ENCODE data around the gene CUL5.
"Not testable (repeated sequence)": the region's sequence is repeated elsewhere in the genome, so short reads cannot be mapped to it uniquely, and the experiment has no call there.

CUL5 gene

GRCh38 chr11:108117746-108118371 is 109.2 kb downstream of the CUL5 start:
- DNase-seq = peak; percentile 87

GRCh38 chr11:108120936-108121273 is 112.2 kb downstream of the CUL5 start:
- not testable (repeated sequence) for DNase-seq

- peak; percentile 94 for DNase-seq
Measured at GRCh38 chr11:108121274-108122155, 112.8 kb downstream of the CUL5 start, which contains the start of gene ACAT1. Gene ACAT1, plus strand, starts transcription at chr11:108121567. Its CDS starts 40 bp downstream, at chr11:108121607.

- DNase-seq = peak; percentile 33
Measured at GRCh38 chr11:108122166-108122628, 113.5 kb downstream of the CUL5 start.

GRCh38 chr11:108125096-108125495 is 116.4 kb downstream of the CUL5 start:
- peak; percentile 76 for DNase-seq

- no peak for DNase-seq
Measured at GRCh38 chr11:108128772-108129171, 120.1 kb downstream of the CUL5 start.

- DNase-seq = no peak
Measured at GRCh38 chr11:108131993-108132392, 123.3 kb downstream of the CUL5 start.

- not testable (repeated sequence) for DNase-seq
Measured at GRCh38 chr11:108132993-108133538, 124.4 kb downstream of the CUL5 start.

- peak; percentile 49 for DNase-seq
Measured at GRCh38 chr11:108135845-108136544, 127.3 kb downstream of the CUL5 start.

GRCh38 chr11:108137212-108137611 is 128.5 kb downstream of the CUL5 start:
- no peak for DNase-seq

- no peak for DNase-seq
Measured at GRCh38 chr11:108142304-108142703, 133.6 kb downstream of the CUL5 start.

- DNase-seq = no peak
Measured at GRCh38 chr11:108144615-108145014, 135.9 kb downstream of the CUL5 start.

GRCh38 chr11:108147150-108147549 is 138.5 kb downstream of the CUL5 start:
- no peak for DNase-seq

- DNase-seq = peak; percentile 51
Measured at GRCh38 chr11:108148556-108148955, 139.9 kb downstream of the CUL5 start.

GRCh38 chr11:108154591-108154990 is 145.9 kb downstream of the CUL5 start:
- DNase-seq = no peak
